Thyroid gland (tissue), 4 donors: ENCODE data around the gene DARS1.
"Not testable (repeated sequence)": the region's sequence is repeated elsewhere in the genome, so short reads cannot be mapped to it uniquely, and the experiment has no call there.

Experiments used
- CTCF ChIP-seq, 6 experiments: fragments of 200-600 bp in 3 of 6; fragments of 450-650 bp in 3 of 6; sonication (generic) in 3 of 6; IDR thresholded peaks; one replicate each; pipeline ENCODE4 v1.5.1; 2016 to 2019; ENCODE audit warnings: antibody characterized with exemption in 6 of 6, mild to moderate bottlenecking in 2 of 6, inconsistent platforms in 1 of 6, moderate library complexity in 1 of 6
- POLR2A ChIP-seq, 2 donors: fragments of 450-650 bp; IDR thresholded peaks; one replicate each; pipeline ENCODE4 v1.6.1; 2017; ENCODE audit warnings: antibody characterized with exemption in 2 of 2, mild to moderate bottlenecking in 2 of 2, moderate library complexity in 1 of 2

GRCh38 chr2:135876770-135877169 is 108.7 kb downstream of the DARS1 start:
- TF ChIP-seq POLR2A, CTCF (IDR thresholded peaks at IDR 0.05): not testable (repeated sequence)
